Measurements from ENCODE around the gene SLC19A1. TPM values are rescaled to one million over a fixed set of nuclear protein-coding genes. Genes with fewer than 3 reads are reported as not detected.

Gene SLC19A1
- total and polyA plus RNA-seq, 2 donors (not counting 1 experiment from before 2014, with no cell fraction given) = 1.7 to 2.1 TPM

GRCh38 chr21:45464309-45464708 lies 77.9 kb downstream of the SLC19A1 start:
- Histone ChIP-seq H3K4me1 (ENCODE audit: control insufficient read depth, extremely low read depth, insufficient read depth, low read length) (peaks cover 4% of the 10 kb centered on the region), H3K79me2 (ENCODE audit: control insufficient read depth, insufficient read depth, low read length) (no peaks in the 10 kb centered on the region)
- TF ChIP-seq CTCF (conservative IDR thresholded peaks at IDR 0.05 in 1 of 2, IDR thresholded peaks at IDR 0.05 in 1 of 2; ENCODE audit: low read depth in 1 of 2, low read length in 2 of 2) (no peak), EZH2 (IDR thresholded peaks at IDR 0.05; ENCODE audit: low read length, missing control alignments) (no peak)

GRCh38 chr21:45463871-45464270 lies 78.4 kb downstream of the SLC19A1 start:
- TF ChIP-seq CTCF (conservative IDR thresholded peaks at IDR 0.05 in 1 of 2, IDR thresholded peaks at IDR 0.05 in 1 of 2; ENCODE audit: low read depth in 1 of 2, low read length in 2 of 2) = no peak
- no peak for TF ChIP-seq EZH2 (IDR thresholded peaks at IDR 0.05; ENCODE audit: low read length, missing control alignments)
- H2AFZ ChIP-seq (ENCODE audit: low read length) = no peak overlapping the region
- no peak overlapping the region for H3K4me2 ChIP-seq (ENCODE audit: extremely low read depth, insufficient read depth, low read length)
- DNase-seq (ENCODE audit: low read depth in 2 of 2) = no peak
- H3K27ac ChIP-seq (ENCODE audit: insufficient read depth, low read length) = no peak overlapping the region
- H3K36me3 ChIP-seq (ENCODE audit: control insufficient read depth, insufficient read depth, low read length) = peaks cover 4% of the 10 kb centered on the region
- H3K4me3 ChIP-seq (replicated peaks in 1 of 4; ENCODE audit: control extremely low read depth in 1 of 4, insufficient read depth in 1 of 4, low read depth in 3 of 4, low read length in 4 of 4) = no peak overlapping the region
- H3K9me3 ChIP-seq (ENCODE audit: control insufficient read depth, insufficient read depth, low read depth, low read length) = no peaks in the 10 kb centered on the region
- H4K20me1 ChIP-seq (ENCODE audit: control insufficient read depth, extremely low read depth, insufficient read depth, low read length) = no peaks in the 10 kb centered on the region
- no peaks in the 10 kb centered on the region for H3K79me2 ChIP-seq (ENCODE audit: control insufficient read depth, insufficient read depth, low read length)
- peaks cover 3% of the 10 kb centered on the region for H3K4me1 ChIP-seq (ENCODE audit: control insufficient read depth, extremely low read depth, insufficient read depth, low read length)
- H3K27me3 ChIP-seq (ENCODE audit: control insufficient read depth, insufficient read depth, low read length) = no peaks in the 10 kb centered on the region
- H3K9ac ChIP-seq (ENCODE audit: insufficient read depth, low read length) = no peak overlapping the region

More at GRCh38 chr21:45464309-45464708, 77.9 kb downstream of the SLC19A1 start:
- Histone ChIP-seq H3K4me3 (replicated peaks in 1 of 4; ENCODE audit: control extremely low read depth in 1 of 4, insufficient read depth in 1 of 4, low read depth in 3 of 4, low read length in 4 of 4) (no peak overlapping the region), H2AFZ (ENCODE audit: low read length) (no peak overlapping the region), H3K36me3 (ENCODE audit: control insufficient read depth, insufficient read depth, low read length) (peaks cover 4% of the 10 kb centered on the region), H3K9ac (ENCODE audit: insufficient read depth, low read length) (no peak overlapping the region), H3K9me3 (ENCODE audit: control insufficient read depth, insufficient read depth, low read depth, low read length) (no peaks in the 10 kb centered on the region), H4K20me1 (ENCODE audit: control insufficient read depth, extremely low read depth, insufficient read depth, low read length) (no peaks in the 10 kb centered on the region), H3K4me2 (ENCODE audit: extremely low read depth, insufficient read depth, low read length) (no peak overlapping the region), H3K27ac (ENCODE audit: insufficient read depth, low read length) (no peak overlapping the region), H3K27me3 (ENCODE audit: control insufficient read depth, insufficient read depth, low read length) (no peaks in the 10 kb centered on the region)
- no peak for DNase-seq (ENCODE audit: low read depth in 2 of 2)

- DNase-seq (ENCODE audit: low read depth in 2 of 2) = no peak
- H3K79me2 ChIP-seq (ENCODE audit: control insufficient read depth, insufficient read depth, low read length) = no peaks in the 10 kb centered on the region
- no peak overlapping the region for H3K9ac ChIP-seq (ENCODE audit: insufficient read depth, low read length)
- H3K4me2 ChIP-seq (ENCODE audit: extremely low read depth, insufficient read depth, low read length) = no peak overlapping the region
- no peak overlapping the region for H2AFZ ChIP-seq (ENCODE audit: low read length)
- no peaks in the 10 kb centered on the region for H3K27me3 ChIP-seq (ENCODE audit: control insufficient read depth, insufficient read depth, low read length)
- H3K4me3 ChIP-seq (replicated peaks in 1 of 4; ENCODE audit: control extremely low read depth in 1 of 4, insufficient read depth in 1 of 4, low read depth in 3 of 4, low read length in 4 of 4) = no peak overlapping the region
- H3K27ac ChIP-seq (ENCODE audit: insufficient read depth, low read length) = no peak overlapping the region
- no peak for TF ChIP-seq CTCF (conservative IDR thresholded peaks at IDR 0.05 in 1 of 2, IDR thresholded peaks at IDR 0.05 in 1 of 2; ENCODE audit: low read depth in 1 of 2, low read length in 2 of 2)
- no peak for TF ChIP-seq EZH2 (IDR thresholded peaks at IDR 0.05; ENCODE audit: low read length, missing control alignments)
- H4K20me1 ChIP-seq (ENCODE audit: control insufficient read depth, extremely low read depth, insufficient read depth, low read length) = no peaks in the 10 kb centered on the region
- H3K36me3 ChIP-seq (ENCODE audit: control insufficient read depth, insufficient read depth, low read length) = no peaks in the 10 kb centered on the region
- H3K9me3 ChIP-seq (ENCODE audit: control insufficient read depth, insufficient read depth, low read depth, low read length) = no peaks in the 10 kb centered on the region
- peaks cover 3% of the 10 kb centered on the region for H3K4me1 ChIP-seq (ENCODE audit: control insufficient read depth, extremely low read depth, insufficient read depth, low read length)
Measured at GRCh38 chr21:45461806-45462341, 80.4 kb downstream of the SLC19A1 start.
